ENCODE measurements around the gene CCT2.

DNA sequence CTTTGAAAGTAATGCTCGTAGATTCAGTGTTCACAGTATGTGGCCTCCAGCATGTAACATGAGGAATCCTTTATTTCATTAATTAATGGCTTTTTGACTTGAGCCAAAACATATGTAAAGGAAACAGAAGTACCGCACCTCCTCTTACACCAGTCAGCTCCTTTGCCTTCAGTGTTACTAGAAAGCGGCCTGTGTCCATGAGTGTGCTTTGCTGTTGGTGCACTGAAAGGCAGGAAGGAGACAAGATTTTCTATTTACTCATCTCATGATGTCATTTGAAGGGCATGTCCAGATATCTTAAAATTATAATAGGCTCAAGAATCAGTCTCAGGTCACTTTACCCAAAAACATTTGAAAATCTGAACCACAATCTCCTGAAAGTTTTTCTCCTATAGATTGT is 9.9 kb upstream of the CCT2 start:
- TF ChIP-seq, protein P1, sequence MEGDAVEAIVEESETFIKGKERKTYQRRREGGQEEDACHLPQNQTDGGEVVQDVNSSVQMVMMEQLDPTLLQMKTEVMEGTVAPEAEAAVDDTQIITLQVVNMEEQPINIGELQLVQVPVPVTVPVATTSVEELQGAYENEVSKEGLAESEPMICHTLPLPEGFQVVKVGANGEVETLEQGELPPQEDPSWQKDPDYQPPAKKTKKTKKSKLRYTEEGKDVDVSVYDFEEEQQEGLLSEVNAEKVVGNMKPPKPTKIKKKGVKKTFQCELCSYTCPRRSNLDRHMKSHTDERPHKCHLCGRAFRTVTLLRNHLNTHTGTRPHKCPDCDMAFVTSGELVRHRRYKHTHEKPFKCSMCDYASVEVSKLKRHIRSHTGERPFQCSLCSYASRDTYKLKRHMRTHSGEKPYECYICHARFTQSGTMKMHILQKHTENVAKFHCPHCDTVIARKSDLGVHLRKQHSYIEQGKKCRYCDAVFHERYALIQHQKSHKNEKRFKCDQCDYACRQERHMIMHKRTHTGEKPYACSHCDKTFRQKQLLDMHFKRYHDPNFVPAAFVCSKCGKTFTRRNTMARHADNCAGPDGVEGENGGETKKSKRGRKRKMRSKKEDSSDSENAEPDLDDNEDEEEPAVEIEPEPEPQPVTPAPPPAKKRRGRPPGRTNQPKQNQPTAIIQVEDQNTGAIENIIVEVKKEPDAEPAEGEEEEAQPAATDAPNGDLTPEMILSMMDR (IDR thresholded peaks at IDR 0.05; ENCODE audit: control extremely low read depth in 1 of 3, insufficient read depth in 1 of 3, low read depth in 1 of 3, low read length in 3 of 3): no peak
- no peak for TF ChIP-seq EZH2 (IDR thresholded peaks at IDR 0.05; ENCODE audit: low read depth, low read length, severe bottlenecking)
- no peak for TF ChIP-seq CHD7 (IDR thresholded peaks at IDR 0.05; ENCODE audit: insufficient replicate concordance, low read length)
- no peak for TF ChIP-seq ZNF274 (IDR thresholded peaks at IDR 0.05; ENCODE audit: borderline replicate concordance, extremely low read depth, low read length)
- no peak for TF ChIP-seq KDM1A (IDR thresholded peaks at IDR 0.05; ENCODE audit: borderline replicate concordance, low read length)
- TF ChIP-seq POLR2A (IDR thresholded peaks at IDR 0.05; ENCODE audit: control extremely low read depth in 1 of 2, low read depth in 2 of 2, low read length in 2 of 2): no peak
- no peak for TF ChIP-seq ASH2L (IDR thresholded peaks at IDR 0.05; ENCODE audit: low read length)
- TF ChIP-seq EGR1 (IDR thresholded peaks at IDR 0.05; ENCODE audit: borderline replicate concordance, low read depth, low read length): no peak
- TF ChIP-seq CEBPB (IDR thresholded peaks at IDR 0.05; ENCODE audit: low read depth, low read length): no peak
- no peak for TF ChIP-seq TCF12 (IDR thresholded peaks at IDR 0.05; ENCODE audit: low read depth, low read length)
- no peak for TF ChIP-seq POLR2AphosphoS5 (IDR thresholded peaks at IDR 0.05; ENCODE audit: low read depth, low read length)
- no peak for TF ChIP-seq CBX5 (IDR thresholded peaks at IDR 0.05; ENCODE audit: low read depth, low read length)
